Upper lobe of right lung (tissue), 1 donor: ENCODE results near the gene PIP5K1B. TPM values are rescaled to one million over a fixed set of nuclear protein-coding genes. Genes with fewer than 3 reads are reported as not detected.

Experiments
- ATAC-seq: fragments of 200-7000 bp; cut with Tn5 transposase; one replicate; pipeline ENCODE4 v1.9.1; 2020; ENCODE audit warnings: mild to moderate bottlenecking, moderate library complexity
- DNase-seq: peaks from one replicate; pipeline ENCODE4 v3.0.0-alpha.2; 2020
- H3K27ac ChIP-seq: fragments of 200-600 bp; one replicate; pipeline ENCODE4 v1.8.0; 2022
- H3K27me3 ChIP-seq: fragments of 200-600 bp; one replicate; pipeline ENCODE4 v1.8.0; 2022; ENCODE audit warnings: mild to moderate bottlenecking
- H3K36me3 ChIP-seq: fragments of 200-600 bp; one replicate; pipeline ENCODE4 v1.8.0; 2022
- H3K4me1 ChIP-seq: fragments of 200-600 bp; one replicate; pipeline ENCODE4 v1.8.0; 2022
- H3K4me3 ChIP-seq: fragments of 200-600 bp; one replicate; pipeline ENCODE4 v1.8.0; 2022; ENCODE audit warnings: mild to moderate bottlenecking
- H3K9me3 ChIP-seq: fragments of 200-600 bp; one replicate; pipeline ENCODE4 v1.8.0; 2022
- intact Hi-C: fragments of 100-400 bp; cut with DNase I; formaldehyde crosslinking; loops from one replicate; pipeline ENCODE4 v1.11.0; 2022
- total RNA-seq: library from RNA; stranded (reverse); fragmentation: NEBNext Ultra II Directional; extraction: Animal tissue kit (Norgen Biotek cat#: 25700); gene quantifications from one replicate; pipeline ENCODE4 v1.2.1, GENCODE V29; 2021
- TF ChIP-seq, protein P1 (sequence below): fragments of 200-600 bp; IDR thresholded peaks from one replicate; pipeline ENCODE4 v1.8.0; 2022; ENCODE audit warnings: antibody characterized with exemption
- donor health status: DM: no; HTN: yes; CAD: no; lungs with severe emphysema.

The PIP5K1B gene
- total RNA-seq, 1 donor from 2014 or later, result 36.5 TPM

DNA sequence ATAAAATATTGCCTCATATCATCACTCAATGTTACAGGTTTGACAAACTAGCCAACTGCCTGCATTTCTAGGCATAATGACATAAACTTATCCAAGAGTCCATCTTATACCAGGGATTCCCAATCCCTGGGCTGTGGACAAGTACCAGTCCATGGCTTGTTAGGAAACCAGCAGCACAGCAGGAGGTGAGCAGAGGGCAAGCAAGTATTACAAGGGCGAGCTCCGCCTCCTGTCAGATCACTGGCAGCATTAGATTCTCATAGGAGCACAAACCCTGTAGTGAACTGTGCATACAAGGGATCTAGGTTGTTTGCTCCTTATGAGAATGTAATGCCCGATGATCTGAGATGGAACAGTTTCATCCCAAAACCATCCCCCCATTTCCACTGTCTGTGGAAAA lies 164.0 kb downstream of the PIP5K1B start:
- H3K4me1 ChIP-seq, result no peaks in the 10 kb centered on the region
- no peaks in the 10 kb centered on the region for H3K36me3 ChIP-seq
- TF ChIP-seq, protein P1, sequence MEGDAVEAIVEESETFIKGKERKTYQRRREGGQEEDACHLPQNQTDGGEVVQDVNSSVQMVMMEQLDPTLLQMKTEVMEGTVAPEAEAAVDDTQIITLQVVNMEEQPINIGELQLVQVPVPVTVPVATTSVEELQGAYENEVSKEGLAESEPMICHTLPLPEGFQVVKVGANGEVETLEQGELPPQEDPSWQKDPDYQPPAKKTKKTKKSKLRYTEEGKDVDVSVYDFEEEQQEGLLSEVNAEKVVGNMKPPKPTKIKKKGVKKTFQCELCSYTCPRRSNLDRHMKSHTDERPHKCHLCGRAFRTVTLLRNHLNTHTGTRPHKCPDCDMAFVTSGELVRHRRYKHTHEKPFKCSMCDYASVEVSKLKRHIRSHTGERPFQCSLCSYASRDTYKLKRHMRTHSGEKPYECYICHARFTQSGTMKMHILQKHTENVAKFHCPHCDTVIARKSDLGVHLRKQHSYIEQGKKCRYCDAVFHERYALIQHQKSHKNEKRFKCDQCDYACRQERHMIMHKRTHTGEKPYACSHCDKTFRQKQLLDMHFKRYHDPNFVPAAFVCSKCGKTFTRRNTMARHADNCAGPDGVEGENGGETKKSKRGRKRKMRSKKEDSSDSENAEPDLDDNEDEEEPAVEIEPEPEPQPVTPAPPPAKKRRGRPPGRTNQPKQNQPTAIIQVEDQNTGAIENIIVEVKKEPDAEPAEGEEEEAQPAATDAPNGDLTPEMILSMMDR, result no peak
- H3K27ac ChIP-seq, result no peak overlapping the region
- H3K9me3 ChIP-seq, result no peaks in the 10 kb centered on the region
- DNase-seq (no peak), ATAC-seq (no peak)
- H3K27me3 ChIP-seq, result no peaks in the 10 kb centered on the region
- no peak overlapping the region for H3K4me3 ChIP-seq
- intact Hi-C loops, result no loop called here

DNA sequence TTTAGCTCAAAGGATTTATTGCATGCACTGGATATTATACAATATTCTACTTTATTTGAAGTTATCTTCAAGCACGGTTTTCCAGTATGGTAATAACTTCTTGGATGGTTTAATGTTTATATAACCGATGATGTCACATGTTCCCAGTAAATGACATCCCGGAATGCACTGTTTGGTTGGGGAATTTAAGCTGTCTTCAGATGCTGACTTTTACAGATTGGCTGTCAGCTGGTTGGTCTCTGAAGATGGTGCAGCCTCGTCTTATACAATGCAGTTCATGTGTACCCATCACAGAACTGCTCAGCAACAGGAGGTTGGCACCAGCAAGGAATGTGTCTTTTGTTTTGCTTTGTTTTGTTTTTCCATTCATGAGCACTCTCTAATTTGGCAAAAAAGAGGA lies 165.0 kb downstream of the PIP5K1B start:
- intact Hi-C loops, result no loop called here
- Histone ChIP-seq H3K9me3 (no peaks in the 10 kb centered on the region), H3K27ac (no peak overlapping the region)

DNA sequence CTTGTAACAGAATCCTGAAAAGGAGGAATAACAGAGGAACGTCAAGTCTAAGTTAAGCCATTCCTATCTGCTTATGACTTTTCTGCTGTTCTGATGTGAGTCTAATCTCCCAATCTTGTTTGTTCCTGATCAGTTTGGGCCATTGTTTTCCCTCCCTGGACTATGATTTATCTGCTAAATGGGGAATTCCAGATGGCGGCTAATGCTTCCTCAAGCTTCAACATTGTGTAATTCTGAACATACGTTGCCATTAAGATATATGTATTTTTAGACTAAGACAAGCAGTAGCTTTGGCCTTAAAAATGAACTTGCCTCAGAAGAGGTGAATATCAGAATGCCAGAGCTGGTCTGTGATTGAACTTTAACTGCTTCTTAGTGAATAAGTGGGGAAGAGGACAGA lies 166.2 kb downstream of the PIP5K1B start:
- no peak overlapping the region for H3K27ac ChIP-seq
- ATAC-seq, result no peak

More for the DNA sequence above, 165.0 kb downstream of the PIP5K1B start:
- no peak for DNase-seq
- no peaks in the 10 kb centered on the region for H3K4me1 ChIP-seq
- no peak overlapping the region for H3K4me3 ChIP-seq
- H3K27me3 ChIP-seq, result no peaks in the 10 kb centered on the region
- no peaks in the 10 kb centered on the region for H3K36me3 ChIP-seq
- TF ChIP-seq, protein P1, result no peak
- no peak for ATAC-seq

DNA sequence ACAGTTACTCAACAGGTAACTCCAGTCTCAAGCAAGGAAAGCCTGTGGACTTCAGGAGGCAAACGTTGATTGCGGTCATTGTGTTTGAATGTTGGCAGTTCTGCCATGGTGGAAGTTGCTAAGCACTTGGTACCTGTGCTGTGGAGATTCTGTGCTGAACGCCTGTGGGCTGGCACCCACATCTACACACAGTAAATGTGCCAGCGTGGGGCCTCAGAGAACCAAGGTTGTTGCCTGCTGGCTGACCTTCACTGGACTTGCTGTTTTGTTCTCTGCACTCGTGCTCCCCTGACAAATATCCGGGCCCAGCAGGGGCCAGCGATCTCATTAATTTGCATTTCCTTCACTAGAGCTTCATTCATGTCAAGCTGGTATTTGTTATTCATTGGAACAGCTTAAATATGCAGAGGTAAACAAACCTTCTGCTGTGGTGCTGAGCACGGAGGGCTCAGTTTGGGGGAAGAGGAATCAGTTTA lies 167.0 kb downstream of the PIP5K1B start:
- no peak overlapping the region for H3K27ac ChIP-seq
- H3K4me3 ChIP-seq, result no peak overlapping the region
- intact Hi-C loops, result no loop called here
- TF ChIP-seq, protein P1, result no peak
- H3K9me3 ChIP-seq, result no peaks in the 10 kb centered on the region
- H3K36me3 ChIP-seq, result no peaks in the 10 kb centered on the region
- no peaks in the 10 kb centered on the region for H3K27me3 ChIP-seq
- H3K4me1 ChIP-seq, result no peaks in the 10 kb centered on the region
- DNase-seq (no peak), ATAC-seq (peak; percentile 26)

More for the DNA sequence above, 166.2 kb downstream of the PIP5K1B start:
- Histone ChIP-seq H3K27me3 (no peaks in the 10 kb centered on the region), H3K9me3 (no peaks in the 10 kb centered on the region), H3K4me1 (no peaks in the 10 kb centered on the region), H3K4me3 (no peak overlapping the region), H3K36me3 (no peaks in the 10 kb centered on the region)
- TF ChIP-seq, protein P1, result no peak
- DNase-seq, result no peak
- intact Hi-C loops, result no loop called here

DNA sequence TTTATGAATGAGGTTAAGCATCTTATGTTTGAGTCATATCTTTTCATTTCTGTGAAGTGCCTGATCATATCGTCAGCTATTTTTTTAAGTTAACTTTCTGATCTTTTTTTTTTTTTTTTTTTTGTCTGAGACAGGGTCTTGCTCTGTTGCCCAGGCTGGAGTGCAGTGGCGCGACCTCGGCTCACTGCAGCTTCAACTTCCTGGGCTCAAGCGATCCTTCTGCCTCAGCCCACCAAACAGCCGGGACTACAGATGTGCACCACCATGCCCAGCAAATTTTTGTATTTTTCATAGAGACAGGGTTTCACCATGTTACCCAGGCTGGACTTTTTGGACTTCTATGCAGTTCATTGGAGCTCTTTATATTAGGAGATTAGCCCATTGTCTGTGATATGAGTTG lies 168.1 kb downstream of the PIP5K1B start:
- Histone ChIP-seq H3K27me3 (no peaks in the 10 kb centered on the region), H3K4me1 (no peaks in the 10 kb centered on the region)
- no peak for DNase-seq

More for the DNA sequence above, 168.1 kb downstream of the PIP5K1B start:
- H3K9me3 ChIP-seq, result no peaks in the 10 kb centered on the region
- ATAC-seq, result no peak
- TF ChIP-seq, protein P1, result no peak
- H3K27ac ChIP-seq, result no peak overlapping the region
- no peak overlapping the region for H3K4me3 ChIP-seq
- intact Hi-C loops, result no loop called here
- no peaks in the 10 kb centered on the region for H3K36me3 ChIP-seq
